ENCODE data around the gene DLK1.

- TF ChIP-seq, protein P1, sequence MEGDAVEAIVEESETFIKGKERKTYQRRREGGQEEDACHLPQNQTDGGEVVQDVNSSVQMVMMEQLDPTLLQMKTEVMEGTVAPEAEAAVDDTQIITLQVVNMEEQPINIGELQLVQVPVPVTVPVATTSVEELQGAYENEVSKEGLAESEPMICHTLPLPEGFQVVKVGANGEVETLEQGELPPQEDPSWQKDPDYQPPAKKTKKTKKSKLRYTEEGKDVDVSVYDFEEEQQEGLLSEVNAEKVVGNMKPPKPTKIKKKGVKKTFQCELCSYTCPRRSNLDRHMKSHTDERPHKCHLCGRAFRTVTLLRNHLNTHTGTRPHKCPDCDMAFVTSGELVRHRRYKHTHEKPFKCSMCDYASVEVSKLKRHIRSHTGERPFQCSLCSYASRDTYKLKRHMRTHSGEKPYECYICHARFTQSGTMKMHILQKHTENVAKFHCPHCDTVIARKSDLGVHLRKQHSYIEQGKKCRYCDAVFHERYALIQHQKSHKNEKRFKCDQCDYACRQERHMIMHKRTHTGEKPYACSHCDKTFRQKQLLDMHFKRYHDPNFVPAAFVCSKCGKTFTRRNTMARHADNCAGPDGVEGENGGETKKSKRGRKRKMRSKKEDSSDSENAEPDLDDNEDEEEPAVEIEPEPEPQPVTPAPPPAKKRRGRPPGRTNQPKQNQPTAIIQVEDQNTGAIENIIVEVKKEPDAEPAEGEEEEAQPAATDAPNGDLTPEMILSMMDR (IDR thresholded peaks at IDR 0.05), result no peak
- TF ChIP-seq POLR2A (IDR thresholded peaks at IDR 0.05), result no peak
These were observed 5.1 kb upstream of the DLK1 start for GRCh38 chr14:100721568-100721967.
